NB4 (cell line): ENCODE measurements around the gene RPP30.

Experiments used
- DNase-seq: peaks from one replicate; pipeline ENCODE4 v3.0.0; 2010; ENCODE audit warnings: low read depth
- H3K4me3 ChIP-seq: one replicate; pipeline ENCODE4 v1.5.1; 2011; ENCODE audit warnings: mild to moderate bottlenecking, low read depth, low read length, moderate library complexity
- MAX ChIP-seq: IDR thresholded peaks from 2 replicates; pipeline ENCODE4 v1.6.1; 2011; ENCODE audit warnings: low read depth, low read length
- MYC ChIP-seq: IDR thresholded peaks from 2 replicates; pipeline ENCODE4 v1.6.1; 2011; ENCODE audit warnings: low read depth, low read length
- POLR2A ChIP-seq: IDR thresholded peaks from 2 replicates; pipeline ENCODE4 v1.6.1; 2011; ENCODE audit warnings: mild to moderate bottlenecking; ENCODE audit not compliant: insufficient read length; ENCODE audit errors: extremely low read depth
- TF ChIP-seq, protein P1 (sequence below): IDR thresholded peaks from one replicate; pipeline ENCODE4 v1.5.1; 2012; ENCODE audit warnings: low read depth, low read length

RPP30 gene

DNA sequence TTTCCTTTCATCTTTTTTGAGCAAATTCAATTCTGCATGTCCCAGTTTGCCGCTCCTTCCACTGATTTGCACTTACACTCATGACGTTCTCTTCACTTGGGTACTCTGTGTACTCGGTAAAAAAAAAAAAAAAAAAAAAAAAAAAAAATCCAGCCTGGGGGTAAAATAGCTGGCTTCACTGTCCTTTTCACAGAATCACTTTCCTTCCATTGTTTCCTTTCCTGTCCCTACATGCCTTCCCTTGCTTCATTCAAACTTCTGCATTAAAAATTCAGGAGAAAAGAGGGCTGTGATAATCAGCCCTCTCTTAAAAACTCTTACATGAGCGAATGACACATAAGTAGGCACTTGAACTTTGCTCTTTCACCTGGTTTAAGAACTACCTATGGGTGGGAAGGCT, 40.4 kb downstream of the RPP30 start:
- H3K4me3 ChIP-seq, result no peak overlapping the region
- TF ChIP-seq, protein P1, sequence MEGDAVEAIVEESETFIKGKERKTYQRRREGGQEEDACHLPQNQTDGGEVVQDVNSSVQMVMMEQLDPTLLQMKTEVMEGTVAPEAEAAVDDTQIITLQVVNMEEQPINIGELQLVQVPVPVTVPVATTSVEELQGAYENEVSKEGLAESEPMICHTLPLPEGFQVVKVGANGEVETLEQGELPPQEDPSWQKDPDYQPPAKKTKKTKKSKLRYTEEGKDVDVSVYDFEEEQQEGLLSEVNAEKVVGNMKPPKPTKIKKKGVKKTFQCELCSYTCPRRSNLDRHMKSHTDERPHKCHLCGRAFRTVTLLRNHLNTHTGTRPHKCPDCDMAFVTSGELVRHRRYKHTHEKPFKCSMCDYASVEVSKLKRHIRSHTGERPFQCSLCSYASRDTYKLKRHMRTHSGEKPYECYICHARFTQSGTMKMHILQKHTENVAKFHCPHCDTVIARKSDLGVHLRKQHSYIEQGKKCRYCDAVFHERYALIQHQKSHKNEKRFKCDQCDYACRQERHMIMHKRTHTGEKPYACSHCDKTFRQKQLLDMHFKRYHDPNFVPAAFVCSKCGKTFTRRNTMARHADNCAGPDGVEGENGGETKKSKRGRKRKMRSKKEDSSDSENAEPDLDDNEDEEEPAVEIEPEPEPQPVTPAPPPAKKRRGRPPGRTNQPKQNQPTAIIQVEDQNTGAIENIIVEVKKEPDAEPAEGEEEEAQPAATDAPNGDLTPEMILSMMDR, result no peak
- TF ChIP-seq MYC (no peak), POLR2A (no peak), MAX (no peak)
- DNase-seq, result no peak

GRCh38 chr10:90912854-90913479, 41.2 kb downstream of the RPP30 start:
- no peak for DNase-seq
- no peak for TF ChIP-seq POLR2A
- TF ChIP-seq MAX, result no peak
- TF ChIP-seq MYC, result no peak
- TF ChIP-seq, protein P1, result no peak
- H3K4me3 ChIP-seq, result no peak overlapping the region

DNA sequence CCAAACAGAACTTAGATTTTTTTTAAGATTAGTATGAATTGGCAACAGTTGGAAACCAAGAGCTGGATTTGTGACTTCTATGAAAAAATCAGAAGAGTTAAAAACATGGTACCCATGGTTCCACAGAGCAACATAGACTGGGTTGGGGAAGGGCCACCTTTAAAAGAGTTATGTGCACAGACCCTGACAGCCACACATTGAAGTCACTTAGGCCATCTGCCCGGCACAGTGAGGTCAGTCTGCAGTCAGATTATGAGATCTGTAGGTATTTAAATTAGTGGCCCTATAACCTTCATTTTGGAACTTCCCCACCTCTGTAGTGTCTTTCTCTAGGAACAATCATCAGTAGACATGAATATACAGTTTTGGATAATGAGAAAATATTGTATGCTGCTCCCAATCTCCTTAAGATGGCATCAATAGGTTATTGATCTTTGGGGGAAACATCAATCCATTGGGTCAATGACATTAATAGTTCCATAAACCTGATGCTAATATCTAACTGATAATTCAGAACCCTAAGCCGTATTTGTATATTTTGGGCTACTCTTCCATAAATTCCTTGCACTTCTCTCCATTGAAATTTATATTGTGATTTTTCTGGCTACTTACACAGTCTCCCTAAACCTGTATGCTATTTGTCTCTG, 42.1 kb downstream of the RPP30 start:
- TF ChIP-seq POLR2A (no peak), MYC (no peak), MAX (no peak)
- TF ChIP-seq, protein P1, result no peak
- no peak for DNase-seq
- no peak overlapping the region for H3K4me3 ChIP-seq

GRCh38 chr10:90914992-90915765, 43.4 kb downstream of the RPP30 start:
- DNase-seq, result no peak
- H3K4me3 ChIP-seq, result no peak overlapping the region
- TF ChIP-seq POLR2A, result no peak
- TF ChIP-seq, protein P1, result no peak
- no peak for TF ChIP-seq MAX
- TF ChIP-seq MYC, result no peak

- DNase-seq, result no peak
- no peak for TF ChIP-seq MYC
- TF ChIP-seq, protein P1, result no peak
- TF ChIP-seq POLR2A, result no peak
- TF ChIP-seq MAX, result no peak
- no peak overlapping the region for H3K4me3 ChIP-seq
Observed at GRCh38 chr10:90915766-90916075, 43.9 kb downstream of the RPP30 start.
